NCI-H1092 (cell line): Measurements from ENCODE around the gene MRPL44.

Experiments
- DNase-seq: peaks from one replicate; lab custom pipeline; 2025; lab: John Stamatoyannopoulos, UW

Gene MRPL44

GRCh38 chr2:224009605-224010315, 52.5 kb downstream of the MRPL44 start:
- DNase-seq = no peak

- no peak for DNase-seq
Measured at GRCh38 chr2:224011837-224012236, 54.6 kb downstream of the MRPL44 start.

- no peak for DNase-seq
Measured at GRCh38 chr2:224014336-224014735, 57.1 kb downstream of the MRPL44 start.

GRCh38 chr2:224016963-224017362, 59.7 kb downstream of the MRPL44 start:
- no peak for DNase-seq
